Mesenchymal stem cell (in vitro differentiated cells and primary cell): Measurements from ENCODE around the gene FANCI.

Experiments used
- DNase-seq: peaks from one replicate; pipeline ENCODE4 v3.0.0-alpha.2; 2013
- H2AFZ ChIP-seq: one replicate; pipeline ENCODE4 v1.6.1; 2013; ENCODE audit warnings: low read depth, mild to moderate bottlenecking, control low read depth, inconsistent platforms, low read length, moderate library complexity
- H2AK5ac ChIP-seq: 2 replicates; pipeline ENCODE4 v1.6.1; 2013; ENCODE audit warnings: low read length, moderate library complexity, mild to moderate bottlenecking, inconsistent platforms; ENCODE audit not compliant: severe bottlenecking
- H2BK120ac ChIP-seq: one replicate; pipeline ENCODE4 v1.6.1; 2013; ENCODE audit warnings: low read depth, mild to moderate bottlenecking, inconsistent platforms, low read length, moderate library complexity
- H2BK12ac ChIP-seq, 2 experiments: one replicate each; pipeline ENCODE4 v1.6.1; 2013; ENCODE audit warnings: inconsistent platforms in 2 of 2, low read length in 2 of 2, mild to moderate bottlenecking in 2 of 2, moderate library complexity in 2 of 2, control low read depth in 1 of 2
- H2BK15ac ChIP-seq: one replicate; pipeline ENCODE4 v1.6.1; 2013; ENCODE audit warnings: mild to moderate bottlenecking, low read depth, inconsistent platforms; ENCODE audit not compliant: poor library complexity, severe bottlenecking
- H2BK5ac ChIP-seq: 2 replicates; pipeline ENCODE4 v1.6.1; 2013; ENCODE audit warnings: low read depth, mild to moderate bottlenecking, low read length, control low read depth, inconsistent platforms; ENCODE audit not compliant: poor library complexity, severe bottlenecking
- H3K14ac ChIP-seq, 2 experiments: one replicate each; pipeline ENCODE4 v1.6.1; 2013; ENCODE audit warnings: inconsistent platforms in 2 of 2, low read length in 2 of 2, control low read depth in 1 of 2, mild to moderate bottlenecking in 1 of 2, moderate library complexity in 1 of 2
- H3K18ac ChIP-seq, 2 experiments: one replicate each; pipeline ENCODE4 v1.6.1; 2013; ENCODE audit warnings: inconsistent platforms in 2 of 2, low read length in 2 of 2, control low read depth in 1 of 2, low read depth in 1 of 2, mild to moderate bottlenecking in 1 of 2
- H3K23ac ChIP-seq, 2 experiments: one replicate each; pipeline ENCODE4 v1.6.1; 2013; ENCODE audit warnings: inconsistent platforms in 2 of 2, low read length in 2 of 2, mild to moderate bottlenecking in 2 of 2, moderate library complexity in 2 of 2, control low read depth in 1 of 2
- H3K27ac ChIP-seq: 2 replicates; pipeline ENCODE4 v1.5.1; 2013; ENCODE audit warnings: mild to moderate bottlenecking, moderate library complexity, low read length, control low read depth, inconsistent platforms; ENCODE audit not compliant: poor library complexity, severe bottlenecking
- H3K27me3 ChIP-seq, 2 experiments: 2 replicates each; pipeline versions ENCODE4 v1.6.1 to v1.7.0; 2013; ENCODE audit warnings: low read length in 2 of 2, mild to moderate bottlenecking in 2 of 2, moderate library complexity in 2 of 2, control low read depth in 1 of 2, inconsistent platforms in 1 of 2; ENCODE audit not compliant: control insufficient read depth in 1 of 2, insufficient read depth in 1 of 2
- H3K36me3 ChIP-seq, 2 experiments: 2 replicates each; pipeline versions ENCODE4 v1.6.1 to v1.7.0; 2013; ENCODE audit warnings: low read length in 2 of 2, control low read depth in 1 of 2, inconsistent platforms in 1 of 2, low read depth in 1 of 2, mild to moderate bottlenecking in 1 of 2; ENCODE audit not compliant: insufficient read depth in 2 of 2, control insufficient read depth in 1 of 2
- H3K4ac ChIP-seq, 2 experiments: one replicate each; pipeline ENCODE4 v1.6.1; 2013; ENCODE audit warnings: inconsistent platforms in 2 of 2, low read length in 2 of 2, mild to moderate bottlenecking in 2 of 2, moderate library complexity in 2 of 2, control low read depth in 1 of 2, low read depth in 1 of 2
- H3K4me1 ChIP-seq: 2 replicates; pipeline ENCODE4 v1.6.1; 2013; ENCODE audit warnings: low read depth, low read length, control low read depth; ENCODE audit not compliant: control insufficient read depth, insufficient read depth
- H3K4me2 ChIP-seq: 2 replicates; pipeline ENCODE4 v1.6.1; 2013; ENCODE audit warnings: low read length, mild to moderate bottlenecking, inconsistent platforms; ENCODE audit not compliant: poor library complexity, severe bottlenecking
- H3K4me3 ChIP-seq, 2 experiments: 2 replicates each; pipeline versions ENCODE4 v1.5.1 to v1.7.0; 2013; ENCODE audit warnings: low read length in 2 of 2, mild to moderate bottlenecking in 2 of 2, control low read depth in 1 of 2, low read depth in 1 of 2; ENCODE audit not compliant: insufficient read depth in 1 of 2
- H3K79me1 ChIP-seq: replicated peaks from 2 replicates; pipeline ENCODE4 v1.6.1; 2013; ENCODE audit warnings: mild to moderate bottlenecking, control low read depth, low read length, inconsistent platforms; ENCODE audit not compliant: poor library complexity, severe bottlenecking
- H3K9ac ChIP-seq: 2 replicates; pipeline ENCODE4 v1.7.0; 2013; ENCODE audit warnings: mild to moderate bottlenecking, low read length, moderate library complexity
- H3K9me3 ChIP-seq: 2 replicates; pipeline ENCODE4 v1.7.0; 2013; ENCODE audit warnings: mild to moderate bottlenecking, low read length; ENCODE audit not compliant: control insufficient read depth
- H4K8ac ChIP-seq: one replicate; pipeline ENCODE4 v1.6.1; 2013; ENCODE audit warnings: inconsistent platforms, mild to moderate bottlenecking, low read length, moderate library complexity
- H4K91ac ChIP-seq: one replicate; pipeline ENCODE4 v1.6.1; 2013; ENCODE audit warnings: mild to moderate bottlenecking, low read length, inconsistent platforms
- WGBS: methylation state at CpG from one replicate; pipeline ENCODE4 v1.1.7; 2013; ENCODE audit warnings: mixed read lengths; 5-methylcytosine and 5-hydroxymethylcytosine counted together

The FANCI gene

DNA sequence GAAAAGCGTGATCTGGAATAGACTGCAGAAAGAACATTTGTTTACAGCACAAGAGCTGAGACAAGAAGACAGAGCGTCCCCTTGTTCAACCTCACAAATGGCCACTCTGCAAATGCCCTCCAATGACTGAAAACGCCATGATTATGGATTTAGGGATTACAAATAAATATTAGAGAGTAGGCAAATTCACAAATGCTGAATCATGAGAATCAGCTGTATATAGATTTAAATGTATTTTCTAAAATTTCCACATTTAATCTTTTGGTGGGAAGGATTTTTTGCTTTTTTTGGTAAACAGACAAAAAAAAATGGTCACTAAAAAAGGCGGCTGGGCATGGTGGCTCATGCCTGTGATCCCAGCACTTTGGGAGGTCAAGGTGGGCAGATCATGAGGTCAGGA is 101.5 kb downstream of the FANCI start:
- H3K4me3 ChIP-seq, result no peak overlapping the region
- peaks cover 60 to 85% of the 10 kb centered on the region in 2 experiments for H3K27me3 ChIP-seq
- no peak overlapping the region for H2AK5ac ChIP-seq
- H3K4ac ChIP-seq, result no peak overlapping the region
- H3K79me1 ChIP-seq, result no peaks in the 10 kb centered on the region
- H3K9me3 ChIP-seq, result peaks cover 4% of the 10 kb centered on the region
- H2BK5ac ChIP-seq, result no peak overlapping the region
- no peak overlapping the region for H4K91ac ChIP-seq
- no peak overlapping the region for H3K27ac ChIP-seq
- no peaks in the 10 kb centered on the region for H3K4me1 ChIP-seq
- no peak overlapping the region for H3K9ac ChIP-seq
- H3K36me3 ChIP-seq, result no peaks in the 10 kb centered on the region
- H3K23ac ChIP-seq, result no peak overlapping the region
- no peak overlapping the region for H2BK120ac ChIP-seq
- no peak overlapping the region for H4K8ac ChIP-seq
- H3K18ac ChIP-seq, result no peak overlapping the region
- DNase-seq, result no peak
- H2BK12ac ChIP-seq, result no peak overlapping the region
- no peak overlapping the region for H2BK15ac ChIP-seq
- 96% methylated on average over 1 of the region's 4 CpGs for WGBS
- H3K14ac ChIP-seq, result no peak overlapping the region
- no peak overlapping the region for H2AFZ ChIP-seq
- H3K4me2 ChIP-seq, result no peak overlapping the region

DNA sequence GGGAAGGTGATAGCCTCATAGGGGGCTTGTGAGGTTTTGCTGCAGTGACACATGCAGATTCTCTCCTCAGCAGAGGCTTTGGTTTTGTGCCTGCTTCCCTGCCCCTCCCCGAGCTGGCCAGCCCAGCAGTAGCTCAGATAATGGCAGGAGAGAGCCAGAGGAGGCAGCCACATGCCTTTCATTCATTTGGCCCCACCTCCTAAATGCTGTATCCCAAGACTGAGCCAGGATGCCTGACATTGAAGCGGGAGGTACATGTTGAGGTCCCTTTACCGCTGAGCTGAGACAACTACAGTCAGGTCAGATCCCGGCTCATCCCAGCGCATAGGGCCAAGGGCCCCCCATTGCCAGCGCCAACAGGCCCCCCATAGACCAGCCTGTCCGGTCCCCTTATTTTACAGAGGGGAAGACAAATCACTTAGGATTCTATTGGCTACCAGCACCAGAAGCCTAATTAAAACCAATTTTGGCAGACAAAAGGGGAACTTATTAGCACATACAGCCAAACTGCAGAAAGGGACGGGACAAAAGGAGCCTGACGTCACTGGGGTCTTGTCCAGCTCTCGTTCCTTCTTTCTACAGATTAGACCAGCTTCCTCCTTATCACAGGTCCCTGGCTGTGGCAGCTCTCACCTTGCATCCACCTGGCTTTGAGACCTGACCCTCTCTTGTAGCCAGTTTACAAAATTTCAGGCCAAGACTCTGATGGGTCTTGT is 102.9 kb downstream of the FANCI start:
- Histone ChIP-seq H3K79me1 (no peaks in the 10 kb centered on the region), H2BK15ac (no peak overlapping the region), H2AK5ac (no peak overlapping the region), H3K23ac (no peak overlapping the region), H3K14ac (no peak overlapping the region), H2BK12ac (no peak overlapping the region), H2AFZ (no peak overlapping the region), H3K9ac (no peak overlapping the region), H3K4me3 (no peak overlapping the region), H3K4me2 (no peak overlapping the region), H3K27ac (no peak overlapping the region), H4K91ac (no peak overlapping the region), H3K4me1 (no peaks in the 10 kb centered on the region), H2BK5ac (no peak overlapping the region), H3K36me3 (no peaks in the 10 kb centered on the region), H3K27me3 (peaks cover 56 to 81% of the 10 kb centered on the region in 2 experiments), H4K8ac (no peak overlapping the region), H3K4ac (no peak overlapping the region), H3K9me3 (peaks cover 4% of the 10 kb centered on the region), H2BK120ac (no peak overlapping the region), H3K18ac (no peak overlapping the region)
- 49% methylated on average over 10 of the region's 10 CpGs for WGBS
- DNase-seq, result no peak

DNA sequence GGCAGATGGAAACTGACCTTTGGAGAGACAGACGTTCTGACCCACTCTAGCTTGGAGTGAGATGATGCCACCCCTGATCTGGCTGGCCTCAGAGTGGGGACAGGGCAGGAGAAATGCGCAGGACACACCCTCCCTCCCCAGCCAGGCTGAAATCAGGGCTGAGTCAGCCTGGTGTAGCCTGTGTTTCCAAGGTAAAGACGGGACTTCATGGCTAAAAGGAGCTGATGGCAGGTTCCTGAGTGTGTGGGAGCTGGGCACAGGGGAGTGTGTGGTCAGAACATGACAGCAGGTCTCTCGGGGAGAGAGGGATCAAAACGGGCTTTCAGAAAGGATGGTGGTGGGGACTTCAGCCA is 105.4 kb downstream of the FANCI start:
- Histone ChIP-seq H3K27me3 (peaks cover 65 to 86% of the 10 kb centered on the region in 2 experiments), H3K36me3 (no peaks in the 10 kb centered on the region), H3K14ac (no peak overlapping the region), H2BK5ac (no peak overlapping the region), H3K9ac (no peak overlapping the region), H2AFZ (no peak overlapping the region), H2BK15ac (no peak overlapping the region), H4K8ac (no peak overlapping the region), H3K4me2 (no peak overlapping the region), H3K9me3 (peaks cover 4% of the 10 kb centered on the region), H4K91ac (no peak overlapping the region), H3K27ac (no peak overlapping the region), H3K4me1 (no peaks in the 10 kb centered on the region), H2AK5ac (no peak overlapping the region), H2BK120ac (no peak overlapping the region), H3K23ac (peak overlapping the region in 1 of 2 experiments; percentile 91), H3K18ac (no peak overlapping the region), H3K4ac (no peak overlapping the region), H2BK12ac (no peak overlapping the region), H3K79me1 (no peaks in the 10 kb centered on the region), H3K4me3 (no peak overlapping the region)
- no peak for DNase-seq
- WGBS, result 85% methylated on average over 5 of the region's 5 CpGs

DNA sequence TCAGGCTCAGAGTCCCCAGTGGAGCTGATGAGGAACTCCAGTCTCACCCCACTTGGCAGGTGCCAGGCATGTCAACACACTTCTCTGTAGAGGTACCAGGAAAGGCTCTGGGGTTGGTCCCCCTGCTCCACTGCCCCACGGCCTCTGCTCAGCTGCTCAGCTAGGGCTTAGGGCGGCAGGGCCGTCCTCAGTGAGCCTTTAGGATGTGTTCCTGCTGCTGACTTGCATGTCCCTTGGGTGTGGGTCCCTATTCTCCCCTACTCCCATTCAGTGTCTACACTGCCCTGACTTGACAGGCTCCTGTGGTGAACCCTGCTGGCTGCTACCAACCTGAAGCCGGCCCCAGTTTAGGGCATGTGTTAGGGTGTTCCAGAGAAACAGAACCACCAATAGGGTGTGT is 108.7 kb downstream of the FANCI start:
- no peak overlapping the region for H3K4me3 ChIP-seq
- no peak overlapping the region for H2BK15ac ChIP-seq
- no peak overlapping the region for H2AK5ac ChIP-seq
- H2BK5ac ChIP-seq, result no peak overlapping the region
- H2BK120ac ChIP-seq, result no peak overlapping the region
- peaks cover 73 to 84% of the 10 kb centered on the region in 2 experiments for H3K27me3 ChIP-seq
- H3K36me3 ChIP-seq, result no peaks in the 10 kb centered on the region
- no peaks in the 10 kb centered on the region for H3K79me1 ChIP-seq
- no peak overlapping the region for H2BK12ac ChIP-seq
- no peak for DNase-seq
- no peak overlapping the region for H2AFZ ChIP-seq
- H3K27ac ChIP-seq, result no peak overlapping the region
- H3K14ac ChIP-seq, result no peak overlapping the region
- no peaks in the 10 kb centered on the region for H3K4me1 ChIP-seq
- no peak overlapping the region for H3K4me2 ChIP-seq
- no peak overlapping the region for H4K8ac ChIP-seq
- no peak overlapping the region for H3K4ac ChIP-seq
- no peaks in the 10 kb centered on the region for H3K9me3 ChIP-seq
- no peak overlapping the region for H3K23ac ChIP-seq
- no peak overlapping the region for H4K91ac ChIP-seq
- 58% methylated on average over 2 of the region's 4 CpGs for WGBS
- H3K9ac ChIP-seq, result no peak overlapping the region
- no peak overlapping the region for H3K18ac ChIP-seq
